ENCODE results near the gene POLA2. TPM values are rescaled to one million over a fixed set of nuclear protein-coding genes. Genes with fewer than 3 reads are reported as not detected.
"Not testable (repeated sequence)": the region's sequence is repeated elsewhere in the genome, so short reads cannot be mapped to it uniquely, and the experiment has no call there.

POLA2 gene
- total RNA-seq, 4 donors from 2014 or later: 7.6 to 11.3 (median 10.4) TPM

DNA sequence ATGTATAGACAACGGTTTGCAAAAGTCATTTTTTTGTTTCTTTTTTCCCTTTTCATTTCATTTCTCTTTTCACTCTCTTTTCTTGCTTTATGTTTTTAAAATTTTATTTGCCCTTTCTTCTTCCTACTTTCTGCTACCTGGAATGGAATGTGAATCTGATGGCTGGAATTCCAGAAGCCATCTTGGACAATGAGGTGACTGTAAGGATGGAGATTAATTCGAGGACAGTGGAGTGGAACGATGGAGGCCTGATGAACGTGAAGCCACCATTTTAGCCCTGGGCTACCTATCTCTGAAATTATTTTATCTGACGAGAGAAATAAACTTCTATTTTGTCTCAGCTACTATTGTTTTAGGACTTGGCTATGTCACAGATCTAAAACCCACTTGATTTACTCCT lies 2.8 kb upstream of the POLA2 start:
- Histone ChIP-seq H3K27ac (no peak overlapping the region), H3K27me3 (no peaks in the 10 kb centered on the region), H3K36me3 (no peaks in the 10 kb centered on the region), H3K4me3 (replicated peaks in 1 of 3) (no peak overlapping the region), H3K9me3 (no peaks in the 10 kb centered on the region), H3K4me1 (peaks cover 13 to 14% of the 10 kb centered on the region in 2 donors)
- intact Hi-C loops (cut with DNase I): no loop called here
- no peak for DNase-seq
- TF ChIP-seq, protein P1, sequence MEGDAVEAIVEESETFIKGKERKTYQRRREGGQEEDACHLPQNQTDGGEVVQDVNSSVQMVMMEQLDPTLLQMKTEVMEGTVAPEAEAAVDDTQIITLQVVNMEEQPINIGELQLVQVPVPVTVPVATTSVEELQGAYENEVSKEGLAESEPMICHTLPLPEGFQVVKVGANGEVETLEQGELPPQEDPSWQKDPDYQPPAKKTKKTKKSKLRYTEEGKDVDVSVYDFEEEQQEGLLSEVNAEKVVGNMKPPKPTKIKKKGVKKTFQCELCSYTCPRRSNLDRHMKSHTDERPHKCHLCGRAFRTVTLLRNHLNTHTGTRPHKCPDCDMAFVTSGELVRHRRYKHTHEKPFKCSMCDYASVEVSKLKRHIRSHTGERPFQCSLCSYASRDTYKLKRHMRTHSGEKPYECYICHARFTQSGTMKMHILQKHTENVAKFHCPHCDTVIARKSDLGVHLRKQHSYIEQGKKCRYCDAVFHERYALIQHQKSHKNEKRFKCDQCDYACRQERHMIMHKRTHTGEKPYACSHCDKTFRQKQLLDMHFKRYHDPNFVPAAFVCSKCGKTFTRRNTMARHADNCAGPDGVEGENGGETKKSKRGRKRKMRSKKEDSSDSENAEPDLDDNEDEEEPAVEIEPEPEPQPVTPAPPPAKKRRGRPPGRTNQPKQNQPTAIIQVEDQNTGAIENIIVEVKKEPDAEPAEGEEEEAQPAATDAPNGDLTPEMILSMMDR (IDR thresholded peaks at IDR 0.05): no peak
- TF ChIP-seq POLR2A (IDR thresholded peaks at IDR 0.05): no peak
- WGBS, 2 donors: 83 to 88% methylated on average over 5 of the region's 5 CpGs

DNA sequence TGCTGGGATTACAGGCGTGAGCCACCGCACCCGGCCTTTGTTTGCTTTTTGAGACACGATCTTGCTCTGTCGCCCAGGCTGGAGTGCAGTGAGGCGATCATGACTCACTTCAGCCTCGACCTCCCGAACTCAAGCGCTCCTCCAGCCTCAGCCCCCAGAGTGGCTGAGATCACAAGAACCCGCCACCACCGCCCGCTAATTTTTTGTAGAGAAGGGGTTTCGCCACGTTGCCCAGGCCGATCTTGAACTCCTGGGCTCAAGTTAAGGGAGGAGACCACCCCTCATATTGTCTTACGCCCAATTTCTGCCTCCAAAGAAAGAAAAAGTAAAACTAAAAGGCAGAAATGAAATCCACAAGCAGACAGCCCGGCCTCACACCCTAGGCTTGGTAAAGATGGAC lies 1.5 kb upstream of the POLA2 start:
- Histone ChIP-seq H3K27me3 (no peaks in the 10 kb centered on the region), H3K4me3 (replicated peaks in 1 of 3) (no peak overlapping the region), H3K4me1 (peaks cover 13 to 14% of the 10 kb centered on the region in 2 donors), H3K36me3 (no peaks in the 10 kb centered on the region), H3K27ac (no peak overlapping the region), H3K9me3 (no peaks in the 10 kb centered on the region)
- DNase-seq: no peak
- intact Hi-C loops (cut with DNase I): no loop called here
- 96 to 97% methylated on average over 17 of the region's 17 CpGs for WGBS, 2 donors
- no peak for TF ChIP-seq POLR2A (IDR thresholded peaks at IDR 0.05)
- TF ChIP-seq, protein P1 (IDR thresholded peaks at IDR 0.05): no peak

DNA sequence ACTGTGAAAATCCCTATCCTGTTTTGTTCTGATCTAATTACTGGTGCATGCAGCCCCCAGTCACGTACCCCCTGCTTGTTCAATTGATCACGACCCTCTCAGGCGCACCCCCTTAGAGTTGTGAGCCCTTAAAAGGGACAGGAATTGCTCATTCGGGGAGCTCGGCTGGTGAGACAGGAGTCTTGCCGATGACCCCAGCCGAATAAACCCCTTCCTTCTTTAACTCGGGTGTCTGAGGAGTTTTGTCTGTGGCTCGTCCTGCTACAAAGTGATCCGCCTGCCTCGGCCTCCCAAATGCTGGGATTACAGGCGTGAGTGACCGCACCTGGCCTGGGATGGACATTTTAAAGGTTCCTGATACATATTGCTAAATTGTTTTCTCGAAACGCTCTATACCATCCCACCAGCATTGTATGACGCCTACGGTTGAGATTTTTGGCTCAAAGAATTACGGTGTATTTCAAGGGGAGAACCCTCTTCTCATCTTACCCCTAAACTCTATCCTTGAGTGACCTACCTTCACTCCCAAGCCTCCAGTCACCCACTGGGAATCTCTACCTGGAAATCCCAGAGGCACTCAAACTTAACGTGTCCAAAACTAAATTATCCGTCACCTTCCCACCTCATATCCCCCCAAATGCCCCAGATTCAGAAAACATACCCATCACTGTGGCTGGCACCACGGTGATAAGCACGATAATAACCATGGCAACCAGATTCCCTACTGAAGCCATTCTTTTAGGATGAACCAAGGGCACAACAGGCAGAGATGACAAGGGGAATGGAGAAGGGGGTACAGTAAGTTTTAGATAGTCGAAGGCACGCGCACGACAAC lies 789 bp upstream of the POLA2 start:
- intact Hi-C loops (cut with DNase I): no loop called here
- 65 to 66% methylated on average over 26 of the region's 26 CpGs for whole genome bisulfite sequencing, 2 donors
- DNase-seq: no peak
- peak overlapping the region; percentile 43 to 94 (median 80) for H3K27ac ChIP-seq
- no peak for TF ChIP-seq POLR2A (IDR thresholded peaks at IDR 0.05)
- TF ChIP-seq, protein P1 (IDR thresholded peaks at IDR 0.05): no peak
- peak overlapping the region in 2 of 3 donors; percentile 24 to 51 for H3K4me3 ChIP-seq (replicated peaks in 1 of 3)
- H3K36me3 ChIP-seq: no peaks in the 10 kb centered on the region
- no peaks in the 10 kb centered on the region for H3K27me3 ChIP-seq
- peaks cover 13 to 14% of the 10 kb centered on the region in 2 donors for H3K4me1 ChIP-seq
- no peaks in the 10 kb centered on the region for H3K9me3 ChIP-seq

DNA sequence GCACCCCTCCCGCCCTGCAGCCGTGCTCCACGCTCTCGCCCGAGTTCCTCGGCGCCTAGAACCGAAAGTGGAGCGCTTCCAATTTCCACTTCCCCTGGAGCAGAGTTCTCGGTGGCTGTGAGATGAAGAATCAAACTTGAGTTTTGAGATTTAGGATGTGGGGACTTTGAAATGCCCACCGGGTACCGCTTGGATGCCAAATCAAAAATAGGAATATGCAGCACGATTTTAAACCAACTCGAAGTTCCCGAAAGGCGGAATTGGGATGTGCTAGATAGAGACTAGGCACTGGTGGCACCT lies 569 bp downstream of the POLA2 start:
- no peaks in the 10 kb centered on the region for H3K9me3 ChIP-seq
- TF ChIP-seq, protein P1 (IDR thresholded peaks at IDR 0.05): no peak
- TF ChIP-seq POLR2A (IDR thresholded peaks at IDR 0.05): no peak
- intact Hi-C loops (cut with DNase I): no loop called here
- H3K27me3 ChIP-seq: no peaks in the 10 kb centered on the region
- H3K36me3 ChIP-seq: no peaks in the 10 kb centered on the region
- 1 to 3% methylated on average over 12 to 15 of the region's 16 CpGs for WGBS, 2 donors
- peaks cover 13 to 14% of the 10 kb centered on the region in 2 donors for H3K4me1 ChIP-seq
- DNase-seq: peak in 1 of 2 donors; percentile 43
- peak overlapping the region; percentile 16 to 51 (median 47) for H3K4me3 ChIP-seq (replicated peaks in 1 of 3)
- peak overlapping the region; percentile 36 to 94 (median 80) for H3K27ac ChIP-seq

DNA sequence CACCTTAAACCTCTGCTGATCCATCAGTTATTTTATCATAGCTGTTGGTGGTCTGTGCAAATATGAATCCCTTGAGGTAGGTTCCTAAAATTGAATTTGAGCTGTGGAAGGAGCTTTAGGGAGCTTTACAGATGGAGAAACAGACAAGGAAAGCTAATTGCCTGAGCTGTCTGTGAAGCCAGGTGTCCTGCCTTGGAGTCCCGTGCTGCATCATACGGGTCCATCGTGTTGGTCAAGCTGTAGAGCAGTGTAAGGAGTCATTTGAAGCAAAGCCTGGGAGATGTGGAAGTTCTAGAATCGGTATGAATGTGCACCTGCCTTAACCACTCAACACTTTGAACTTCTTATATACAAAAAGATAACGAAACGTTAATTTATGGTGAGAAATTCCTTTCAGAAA lies 1.0 kb downstream of the POLA2 start:
- DNase-seq: no peak
- H3K27me3 ChIP-seq: no peaks in the 10 kb centered on the region
- H3K27ac ChIP-seq: peak overlapping the region in 1 of 3 donors; percentile 80
- H3K4me3 ChIP-seq (replicated peaks in 1 of 3): peak overlapping the region; percentile 16 to 51 (median 47)
- no peaks in the 10 kb centered on the region for H3K36me3 ChIP-seq
- intact Hi-C loops (cut with DNase I): no loop called here
- H3K4me1 ChIP-seq: peaks cover 13 to 14% of the 10 kb centered on the region in 2 donors
- 41 to 46% methylated on average over 6 of the region's 6 CpGs for WGBS, 2 donors
- no peaks in the 10 kb centered on the region for H3K9me3 ChIP-seq
- no peak for TF ChIP-seq POLR2A (IDR thresholded peaks at IDR 0.05)
- TF ChIP-seq, protein P1 (IDR thresholded peaks at IDR 0.05): no peak

DNA sequence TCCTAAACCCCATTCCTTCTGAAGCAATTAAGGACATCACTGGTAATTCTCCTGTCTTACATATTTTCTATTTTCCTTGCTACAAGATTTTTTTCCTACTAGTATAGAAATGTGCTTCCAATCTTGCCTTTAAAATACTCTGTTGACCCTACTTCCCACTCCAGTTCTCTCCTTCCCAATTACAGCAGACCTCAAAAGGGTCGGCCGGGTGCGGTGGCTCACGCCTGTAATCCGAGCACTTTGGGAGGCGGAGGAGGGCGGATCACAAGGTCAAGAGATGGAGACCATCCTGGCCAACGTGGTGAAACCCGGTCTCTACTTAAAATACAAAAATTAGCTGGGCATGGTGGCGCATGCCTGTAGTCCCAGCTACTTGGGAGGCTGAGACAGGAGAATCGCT lies 3.0 kb downstream of the POLA2 start:
- peaks cover 22 to 24% of the 10 kb centered on the region in 2 donors for H3K4me1 ChIP-seq
- H3K4me3 ChIP-seq (replicated peaks in 1 of 3); H3K36me3 ChIP-seq; DNase-seq; intact Hi-C loops (cut with DNase I); H3K27me3 ChIP-seq; H3K27ac ChIP-seq; H3K9me3 ChIP-seq: not testable (repeated sequence)
- WGBS, 2 donors: 94 to 95% methylated on average over 11 of the region's 11 CpGs

Measured in thyroid gland (tissue), 4 donors.